Measurements from ENCODE around the gene PER3. TPM values are rescaled to one million over a fixed set of nuclear protein-coding genes. Genes with fewer than 3 reads are reported as not detected.

PER3 gene
- total RNA-seq, 1 donor from 2014 or later, result 11.5 TPM

- DNase-seq (ENCODE audit: low spot score in 2 of 2, unreplicated experiment in 2 of 2), result no peak
- no peak for TF ChIP-seq CTCF (IDR thresholded peaks at IDR 0.05; ENCODE audit: unreplicated experiment)
- Mint-ChIP-seq H3K4me3 (no peak overlapping the region), H3K36me3 (no peaks in the 10 kb centered on the region), H3K27ac (no peak overlapping the region), H3K27me3 (ENCODE audit: low read depth) (peaks cover 27% of the 10 kb centered on the region), H3K9me3 (no peaks in the 10 kb centered on the region), H3K4me1 (no peaks in the 10 kb centered on the region)
These were observed 101.7 kb downstream of the PER3 start for GRCh38 chr1:7885513-7886404.

GRCh38 chr1:7886405-7886745 lies 102.3 kb downstream of the PER3 start:
- Mint-ChIP-seq H3K36me3 (no peaks in the 10 kb centered on the region), H3K27ac (no peak overlapping the region), H3K9me3 (no peaks in the 10 kb centered on the region), H3K27me3 (ENCODE audit: low read depth) (peaks cover 27% of the 10 kb centered on the region), H3K4me1 (no peaks in the 10 kb centered on the region), H3K4me3 (no peak overlapping the region)
- TF ChIP-seq CTCF (IDR thresholded peaks at IDR 0.05; ENCODE audit: unreplicated experiment), result no peak
- DNase-seq (ENCODE audit: low spot score in 2 of 2, unreplicated experiment in 2 of 2), result no peak

- DNase-seq (ENCODE audit: low spot score in 2 of 2, unreplicated experiment in 2 of 2), result no peak
- H3K27me3 Mint-ChIP-seq (ENCODE audit: low read depth), result peaks cover 27% of the 10 kb centered on the region
- H3K36me3 Mint-ChIP-seq, result no peaks in the 10 kb centered on the region
- no peaks in the 10 kb centered on the region for H3K4me1 Mint-ChIP-seq
- H3K4me3 Mint-ChIP-seq, result no peak overlapping the region
- no peak overlapping the region for H3K27ac Mint-ChIP-seq
- no peak for TF ChIP-seq CTCF (IDR thresholded peaks at IDR 0.05; ENCODE audit: unreplicated experiment)
- H3K9me3 Mint-ChIP-seq, result no peaks in the 10 kb centered on the region
These were observed 104.4 kb downstream of the PER3 start for GRCh38 chr1:7888248-7889081.

GRCh38 chr1:7890853-7891252 lies 106.8 kb downstream of the PER3 start:
- H3K36me3 Mint-ChIP-seq, result no peaks in the 10 kb centered on the region
- H3K9me3 Mint-ChIP-seq, result no peaks in the 10 kb centered on the region
- no peaks in the 10 kb centered on the region for H3K4me1 Mint-ChIP-seq
- DNase-seq (ENCODE audit: low spot score in 2 of 2, unreplicated experiment in 2 of 2), result no peak
- no peak overlapping the region for H3K4me3 Mint-ChIP-seq
- H3K27ac Mint-ChIP-seq, result no peak overlapping the region
- H3K27me3 Mint-ChIP-seq (ENCODE audit: low read depth), result peaks cover 15% of the 10 kb centered on the region
- no peak for TF ChIP-seq CTCF (IDR thresholded peaks at IDR 0.05; ENCODE audit: unreplicated experiment)

- TF ChIP-seq CTCF (IDR thresholded peaks at IDR 0.05; ENCODE audit: unreplicated experiment), result no peak
- Mint-ChIP-seq H3K27ac (no peak overlapping the region), H3K27me3 (ENCODE audit: low read depth) (peaks cover 11% of the 10 kb centered on the region), H3K9me3 (no peaks in the 10 kb centered on the region), H3K4me1 (no peaks in the 10 kb centered on the region), H3K36me3 (no peaks in the 10 kb centered on the region), H3K4me3 (no peak overlapping the region)
- DNase-seq (ENCODE audit: low spot score in 2 of 2, unreplicated experiment in 2 of 2), result no peak
These were observed 107.7 kb downstream of the PER3 start for GRCh38 chr1:7891804-7892203.
